Mucosa of stomach (tissue), 1 donor: ENCODE data around the gene MAPK8.

Source experiments
- H3K27me3 ChIP-seq: one replicate; pipeline ENCODE4 v1.7.0; 2013; ENCODE audit warnings: mild to moderate bottlenecking, low read length; ENCODE audit not compliant: control insufficient read depth, insufficient read depth
- H3K36me3 ChIP-seq: one replicate; pipeline ENCODE4 v1.7.0; 2013; ENCODE audit warnings: low read length; ENCODE audit not compliant: control insufficient read depth, insufficient read depth
- H3K4me1 ChIP-seq: one replicate; pipeline ENCODE4 v1.7.0; 2013; ENCODE audit warnings: mild to moderate bottlenecking, low read length; ENCODE audit not compliant: control insufficient read depth, insufficient read depth
- H3K4me3 ChIP-seq: one replicate; pipeline ENCODE4 v1.7.0; 2013; ENCODE audit warnings: low read length
- H3K9ac ChIP-seq: one replicate; pipeline ENCODE4 v1.7.0; 2013; ENCODE audit warnings: mild to moderate bottlenecking, low read length, moderate library complexity
- H3K9me3 ChIP-seq: one replicate; pipeline ENCODE4 v1.7.0; 2013; ENCODE audit warnings: mild to moderate bottlenecking, low read length, moderate library complexity; ENCODE audit not compliant: control insufficient read depth
- donor health status: Pancreatic carcinoma.

MAPK8 gene

DNA sequence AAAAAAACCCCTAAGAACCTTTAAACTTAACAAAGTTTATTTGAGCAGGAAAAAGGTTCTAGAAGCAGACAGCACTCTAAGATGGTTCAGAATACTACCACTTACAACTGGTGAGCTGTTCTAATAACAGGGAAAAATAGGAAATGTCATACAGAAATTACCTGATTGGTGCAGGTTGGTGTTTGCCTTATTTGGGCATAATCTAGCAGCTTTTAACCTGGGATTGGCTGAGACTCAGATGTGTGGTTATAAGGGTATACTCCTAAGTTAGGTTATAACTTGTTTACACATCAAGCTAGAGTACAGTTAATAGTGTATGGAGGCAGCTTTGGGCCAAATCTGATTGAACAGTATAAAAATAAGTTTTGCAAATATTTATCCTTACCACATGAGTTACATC is 59.8 kb downstream of the MAPK8 start:
- Histone ChIP-seq H3K4me1 (no peaks in the 10 kb centered on the region), H3K9me3 (no peaks in the 10 kb centered on the region), H3K36me3 (no peaks in the 10 kb centered on the region), H3K9ac (no peak overlapping the region), H3K27me3 (no peaks in the 10 kb centered on the region), H3K4me3 (no peak overlapping the region)

- H3K4me1 ChIP-seq = no peaks in the 10 kb centered on the region
- no peaks in the 10 kb centered on the region for H3K9me3 ChIP-seq
- H3K27me3 ChIP-seq = no peaks in the 10 kb centered on the region
- no peak overlapping the region for H3K4me3 ChIP-seq
- H3K36me3 ChIP-seq = no peaks in the 10 kb centered on the region
- no peak overlapping the region for H3K9ac ChIP-seq
Observed at GRCh38 chr10:48369501-48369900, 63.0 kb downstream of the MAPK8 start.

DNA sequence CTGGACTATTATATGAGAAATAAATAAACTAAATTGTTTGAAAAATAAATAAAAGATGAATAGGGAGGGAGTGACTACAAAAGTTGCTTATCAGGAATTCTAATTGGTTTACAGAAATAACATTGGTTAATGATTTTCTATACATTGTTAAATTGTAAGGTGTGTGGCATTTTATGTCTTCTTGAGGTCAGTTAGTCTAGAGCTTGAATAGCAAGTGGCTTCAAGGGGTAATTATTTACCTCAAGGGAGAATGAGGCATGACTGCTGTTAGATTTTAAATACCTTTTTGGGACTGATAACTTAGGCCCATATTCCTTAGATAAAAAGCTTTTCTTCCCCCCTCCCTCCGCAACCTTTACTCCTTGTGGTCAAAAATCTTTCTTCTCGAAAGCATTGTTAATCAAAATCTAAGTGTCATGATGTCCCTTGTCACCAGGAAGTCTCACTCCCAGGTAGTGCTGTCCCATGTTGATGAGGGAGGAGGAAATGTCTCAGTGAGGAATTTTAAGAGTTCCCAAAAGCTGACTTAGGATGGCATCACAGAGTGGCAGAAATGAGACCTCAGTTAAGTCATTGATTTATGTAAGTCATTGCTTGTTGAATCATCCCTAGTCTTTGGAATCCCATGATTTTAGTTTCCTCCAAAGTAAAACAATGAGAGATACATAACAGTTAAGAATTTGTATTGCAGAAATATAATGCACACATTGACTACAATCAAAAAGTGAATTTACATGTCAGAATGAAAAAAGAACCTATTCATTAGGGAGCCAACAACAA is 71.5 kb downstream of the MAPK8 start:
- H3K9ac ChIP-seq = no peak overlapping the region
- no peak overlapping the region for H3K4me3 ChIP-seq
- H3K27me3 ChIP-seq = no peaks in the 10 kb centered on the region
- H3K9me3 ChIP-seq = no peaks in the 10 kb centered on the region
- H3K4me1 ChIP-seq = no peaks in the 10 kb centered on the region
- no peaks in the 10 kb centered on the region for H3K36me3 ChIP-seq

DNA sequence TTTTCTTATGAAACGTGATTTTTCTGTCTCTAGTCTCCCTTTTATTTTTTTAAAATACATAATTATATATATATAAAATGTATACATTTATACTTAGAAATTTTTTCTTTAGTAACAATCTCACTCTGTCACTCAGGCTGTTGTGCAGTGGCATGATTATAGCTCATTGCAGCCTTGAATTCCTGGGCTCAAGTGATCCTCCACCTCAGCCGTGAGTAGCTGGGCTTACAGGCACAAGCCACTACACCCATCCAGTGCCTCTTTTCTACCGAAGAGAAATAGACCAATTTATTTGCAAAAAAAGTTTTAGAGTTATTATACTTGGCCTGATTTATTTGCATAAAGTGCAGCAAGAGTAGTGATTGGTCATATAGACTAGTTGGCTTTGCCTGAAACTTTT is 72.2 kb downstream of the MAPK8 start:
- H3K36me3 ChIP-seq = no peaks in the 10 kb centered on the region
- H3K27me3 ChIP-seq = no peaks in the 10 kb centered on the region
- no peaks in the 10 kb centered on the region for H3K9me3 ChIP-seq
- H3K4me1 ChIP-seq = no peaks in the 10 kb centered on the region
- H3K9ac ChIP-seq = no peak overlapping the region
- no peak overlapping the region for H3K4me3 ChIP-seq

DNA sequence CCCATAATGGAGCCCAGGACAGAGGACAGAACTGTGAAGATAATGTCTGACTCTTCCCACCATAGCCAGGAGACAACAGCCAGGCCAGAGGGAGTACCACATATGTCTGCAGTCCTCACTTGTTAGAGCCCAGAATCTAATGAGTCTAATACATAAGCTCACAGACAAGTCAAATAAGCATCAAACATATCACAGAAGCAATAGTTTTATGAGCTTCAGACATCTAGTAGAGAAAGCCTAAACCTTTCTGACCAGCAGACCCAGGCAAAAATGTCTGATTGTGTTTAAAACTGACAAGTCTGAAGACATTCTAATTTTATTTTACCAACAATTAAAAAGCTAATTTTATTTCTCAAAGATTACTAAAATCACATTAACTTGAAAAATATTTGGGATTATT is 75.5 kb downstream of the MAPK8 start:
- Histone ChIP-seq H3K4me1 (no peaks in the 10 kb centered on the region), H3K36me3 (no peaks in the 10 kb centered on the region), H3K9me3 (no peaks in the 10 kb centered on the region), H3K27me3 (no peaks in the 10 kb centered on the region), H3K4me3 (no peak overlapping the region), H3K9ac (no peak overlapping the region)

DNA sequence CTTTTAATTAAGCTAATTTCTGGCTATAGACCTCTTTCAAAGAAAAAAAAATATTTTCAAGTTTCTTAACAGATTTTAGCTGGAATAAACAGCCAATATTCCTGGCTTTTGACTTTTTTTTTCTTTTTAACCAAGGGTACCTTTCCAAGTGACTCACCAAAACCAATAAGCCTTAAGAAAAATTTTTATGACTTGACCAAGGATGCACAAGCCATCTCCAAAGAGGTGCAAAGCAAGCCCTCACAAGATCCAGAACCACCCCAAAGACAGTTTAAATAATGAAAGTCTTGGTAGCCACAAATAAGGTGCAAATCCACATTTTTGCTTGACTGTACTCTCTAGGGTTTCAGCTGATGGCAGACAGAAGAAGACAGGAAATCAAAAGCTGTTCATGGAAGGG is 76.5 kb downstream of the MAPK8 start:
- no peaks in the 10 kb centered on the region for H3K27me3 ChIP-seq
- H3K36me3 ChIP-seq = no peaks in the 10 kb centered on the region
- H3K9ac ChIP-seq = no peak overlapping the region
- no peaks in the 10 kb centered on the region for H3K4me1 ChIP-seq
- H3K9me3 ChIP-seq = no peaks in the 10 kb centered on the region
- H3K4me3 ChIP-seq = no peak overlapping the region

GRCh38 chr10:48383393-48383792 is 76.9 kb downstream of the MAPK8 start:
- H3K4me3 ChIP-seq = no peak overlapping the region
- H3K9me3 ChIP-seq = no peaks in the 10 kb centered on the region
- no peaks in the 10 kb centered on the region for H3K27me3 ChIP-seq
- H3K36me3 ChIP-seq = no peaks in the 10 kb centered on the region
- H3K4me1 ChIP-seq = no peaks in the 10 kb centered on the region
- H3K9ac ChIP-seq = no peak overlapping the region

DNA sequence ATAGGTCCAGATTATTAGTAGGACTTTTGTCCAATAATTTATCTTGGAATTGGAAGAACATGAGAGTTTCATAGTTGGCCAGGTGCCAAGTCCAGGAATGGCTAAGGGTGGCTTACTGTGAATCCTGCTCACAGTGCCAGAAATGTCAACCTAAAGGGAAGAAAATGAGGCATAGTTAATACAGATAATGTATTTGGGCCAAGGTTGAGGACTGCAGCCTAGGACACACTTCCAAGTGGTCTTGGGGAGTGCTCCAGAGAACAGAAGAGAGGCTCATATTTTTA is 78.2 kb downstream of the MAPK8 start:
- H3K9ac ChIP-seq = no peak overlapping the region
- H3K4me1 ChIP-seq = no peaks in the 10 kb centered on the region
- no peaks in the 10 kb centered on the region for H3K27me3 ChIP-seq
- no peak overlapping the region for H3K4me3 ChIP-seq
- no peaks in the 10 kb centered on the region for H3K9me3 ChIP-seq
- no peaks in the 10 kb centered on the region for H3K36me3 ChIP-seq

GRCh38 chr10:48389272-48389671 is 82.8 kb downstream of the MAPK8 start:
- peaks cover 11% of the 10 kb centered on the region for H3K4me1 ChIP-seq
- no peak overlapping the region for H3K9ac ChIP-seq
- H3K9me3 ChIP-seq = no peaks in the 10 kb centered on the region
- no peak overlapping the region for H3K4me3 ChIP-seq
- H3K27me3 ChIP-seq = no peaks in the 10 kb centered on the region
- no peaks in the 10 kb centered on the region for H3K36me3 ChIP-seq

- H3K4me1 ChIP-seq = peaks cover 11% of the 10 kb centered on the region
- H3K9ac ChIP-seq = no peak overlapping the region
- H3K4me3 ChIP-seq = no peak overlapping the region
- H3K9me3 ChIP-seq = no peaks in the 10 kb centered on the region
- H3K36me3 ChIP-seq = no peaks in the 10 kb centered on the region
- H3K27me3 ChIP-seq = no peaks in the 10 kb centered on the region
Observed at GRCh38 chr10:48389846-48390557, 83.5 kb downstream of the MAPK8 start.

DNA sequence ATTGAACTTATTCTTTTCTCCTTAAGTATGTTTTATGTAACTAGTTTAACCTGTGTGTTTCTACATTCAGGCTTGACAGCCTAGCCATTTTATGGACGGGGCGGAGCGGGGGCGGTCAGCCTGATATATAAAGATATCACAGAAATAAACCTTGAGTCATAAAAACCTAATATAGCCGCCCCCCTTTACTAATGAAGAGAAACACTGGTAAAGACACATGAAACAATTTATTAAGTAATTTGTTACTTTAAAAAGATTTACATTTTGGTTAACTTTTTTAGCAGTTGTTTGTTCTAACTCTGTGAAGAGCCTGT is 84.0 kb downstream of the MAPK8 start:
- Histone ChIP-seq H3K27me3 (no peaks in the 10 kb centered on the region), H3K4me3 (no peak overlapping the region), H3K36me3 (no peaks in the 10 kb centered on the region), H3K9ac (no peak overlapping the region), H3K4me1 (peaks cover 11% of the 10 kb centered on the region), H3K9me3 (no peaks in the 10 kb centered on the region)

DNA sequence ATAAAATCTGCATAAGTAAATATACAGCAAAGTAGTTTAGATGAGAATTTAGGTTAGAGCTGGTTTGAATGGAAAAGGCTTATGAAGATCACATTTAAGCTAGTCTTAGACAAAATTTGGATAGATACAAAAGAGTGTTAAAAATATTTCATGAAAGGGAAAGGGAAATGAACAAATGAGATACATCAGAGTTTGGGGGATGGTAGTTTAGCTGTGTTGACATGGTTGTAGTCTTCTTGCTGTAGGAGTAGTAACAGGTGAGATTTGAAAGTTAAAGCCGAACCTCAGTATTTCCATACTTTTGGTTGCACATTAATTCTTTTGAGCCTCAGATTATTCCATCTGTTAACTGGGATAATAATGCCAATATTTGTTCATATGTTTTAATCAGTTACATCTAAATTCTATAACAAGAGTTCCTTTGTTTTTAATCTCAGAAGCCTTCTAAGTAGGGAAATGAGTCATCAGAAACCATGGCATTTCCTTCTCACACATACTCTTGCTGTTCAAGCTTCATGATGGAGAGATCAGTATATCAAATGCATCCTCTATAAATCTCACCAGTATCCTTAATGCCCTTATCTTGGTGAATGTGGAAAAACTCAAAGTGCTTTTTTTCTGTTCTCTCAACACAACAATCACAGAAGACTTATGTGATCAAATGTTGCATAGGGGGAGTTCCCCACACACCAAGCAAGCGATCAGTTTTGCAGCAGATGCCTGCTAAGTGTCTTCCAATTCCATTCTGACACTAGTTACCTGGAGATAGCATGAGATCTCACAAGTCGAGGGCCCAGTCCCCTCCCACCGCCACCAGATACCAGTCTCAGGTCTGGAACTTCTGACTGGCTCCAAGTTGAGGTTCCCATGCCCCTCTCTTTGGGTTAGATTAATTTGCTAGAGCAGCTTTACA is 84.7 kb downstream of the MAPK8 start:
- no peaks in the 10 kb centered on the region for H3K36me3 ChIP-seq
- H3K27me3 ChIP-seq = no peaks in the 10 kb centered on the region
- peaks cover 11% of the 10 kb centered on the region for H3K4me1 ChIP-seq
- H3K9me3 ChIP-seq = no peaks in the 10 kb centered on the region
- H3K4me3 ChIP-seq = no peak overlapping the region
- H3K9ac ChIP-seq = no peak overlapping the region
